ENCODE measurements around the gene PIGC. TPM values are rescaled to one million over a fixed set of nuclear protein-coding genes. Genes with fewer than 3 reads are reported as not detected.

The PIGC gene
- total and polyA plus RNA-seq, 2 donors (not counting 3 experiments of a cell fraction or from before 2014, with no cell fraction given), result 16.1 to 25.8 TPM

DNA sequence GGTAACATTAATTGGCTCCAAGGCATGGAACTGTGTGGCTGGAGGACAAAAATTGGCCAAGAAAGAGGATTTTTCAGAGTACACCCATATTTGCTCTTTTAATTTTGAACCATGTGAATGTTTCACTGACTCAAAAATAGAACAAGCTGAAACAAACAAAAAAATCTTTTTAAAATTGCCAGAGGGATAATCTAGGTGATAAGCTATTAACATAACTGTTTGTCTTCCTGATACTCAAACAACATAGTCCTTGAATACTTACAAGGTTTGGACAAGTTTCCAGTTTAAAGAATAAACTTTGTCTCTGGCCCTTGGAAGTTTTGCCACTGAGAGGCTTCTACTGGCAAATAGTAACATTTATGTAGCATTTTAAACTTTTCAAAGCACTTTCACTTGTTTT, 30.0 kb upstream of the PIGC start:
- DNase-seq (ENCODE audit: low read depth, low spot score), result no peak
- Histone ChIP-seq H3K27me3 (ENCODE audit: control insufficient read depth in 2 of 2, insufficient read depth in 2 of 2, low read length in 2 of 2) (peaks cover 7 to 9% of the 10 kb centered on the region in 2 experiments), H3K4me1 (ENCODE audit: control insufficient read depth, extremely low read depth, insufficient read depth, low read length) (no peaks in the 10 kb centered on the region), H3K79me2 (ENCODE audit: control insufficient read depth, insufficient read depth, low read length) (no peaks in the 10 kb centered on the region), H3K27ac (ENCODE audit: insufficient read depth, low read depth, low read length) (no peak overlapping the region), H3K4me3 (replicated peaks in 1 of 3; ENCODE audit: insufficient read depth in 1 of 3, low read depth in 1 of 3, low read length in 3 of 3) (no peak overlapping the region), H3K4me2 (ENCODE audit: insufficient read depth, low read length) (no peak overlapping the region), H3K9ac (replicated peaks; ENCODE audit: extremely low read depth, insufficient read depth, low read length) (no peak overlapping the region), H3K9me3 (replicated peaks; ENCODE audit: control insufficient read depth, insufficient read depth, low read length) (no peaks in the 10 kb centered on the region), H2AFZ (ENCODE audit: low read depth, low read length) (no peak overlapping the region), H3K36me3 (ENCODE audit: control insufficient read depth in 2 of 2, extremely low read depth in 1 of 2, insufficient read depth in 2 of 2, low read length in 2 of 2) (no peaks in the 10 kb centered on the region), H3K9me1 (replicated peaks; ENCODE audit: control insufficient read depth, extremely low read depth, insufficient read depth, low read length) (no peaks in the 10 kb centered on the region), H4K20me1 (replicated peaks; ENCODE audit: control insufficient read depth, extremely low read depth, insufficient read depth, low read length) (no peaks in the 10 kb centered on the region)
- intact Hi-C loops (cut with micrococcal nuclease) (no loop called here), dilution Hi-C loops (cut with MboI; ENCODE audit: extremely low pct_ligation_motif_present, low sequenced_read_pairs) (no loop called here)
- ChIA-PET POLR2A (no interaction called here), CTCF (no interaction called here)
- FAIRE-seq, result no peak
- TF ChIP-seq POLR2A (IDR thresholded peaks at IDR 0.05; ENCODE audit: low read depth, low read length), result no peak
- BruUV-seq (replicated peaks), result no TSS peak

DNA sequence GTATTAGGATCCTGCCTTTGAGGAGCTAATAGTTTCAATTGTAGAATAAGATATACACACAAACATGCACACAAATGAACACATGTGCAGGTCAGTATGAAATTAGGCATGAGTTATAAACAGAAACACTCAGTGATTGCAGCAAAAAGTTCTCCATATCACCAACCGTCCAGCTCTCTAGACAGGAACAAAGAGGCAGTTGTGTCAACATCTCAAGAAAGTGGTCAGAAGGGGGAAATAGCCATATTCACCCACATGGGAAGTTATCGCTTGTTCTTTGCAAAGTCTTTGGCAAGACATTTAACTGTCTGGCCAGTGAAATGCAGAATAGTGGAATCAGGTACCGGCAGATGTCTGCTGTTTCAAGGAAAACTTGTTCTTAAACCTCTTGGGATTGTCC, 29.4 kb upstream of the PIGC start:
- dilution Hi-C loops (cut with MboI; ENCODE audit: extremely low pct_ligation_motif_present, low sequenced_read_pairs), result no loop called here
- no peaks in the 10 kb centered on the region for H3K4me1 ChIP-seq (ENCODE audit: control insufficient read depth, extremely low read depth, insufficient read depth, low read length)
- no peak overlapping the region for H3K4me2 ChIP-seq (ENCODE audit: insufficient read depth, low read length)
- FAIRE-seq (no peak), DNase-seq (ENCODE audit: low read depth, low spot score) (peak; percentile 7)
- H3K9me3 ChIP-seq (replicated peaks; ENCODE audit: control insufficient read depth, insufficient read depth, low read length), result no peaks in the 10 kb centered on the region
- H3K9me1 ChIP-seq (replicated peaks; ENCODE audit: control insufficient read depth, extremely low read depth, insufficient read depth, low read length), result no peaks in the 10 kb centered on the region
- POLR2A ChIA-PET, result no interaction called here
- H3K36me3 ChIP-seq (ENCODE audit: control insufficient read depth in 2 of 2, extremely low read depth in 1 of 2, insufficient read depth in 2 of 2, low read length in 2 of 2), result no peaks in the 10 kb centered on the region
- H3K9ac ChIP-seq (replicated peaks; ENCODE audit: extremely low read depth, insufficient read depth, low read length), result no peak overlapping the region
- H3K4me3 ChIP-seq (replicated peaks in 1 of 3; ENCODE audit: insufficient read depth in 1 of 3, low read depth in 1 of 3, low read length in 3 of 3), result no peak overlapping the region
- TF ChIP-seq MYC (IDR thresholded peaks at IDR 0.05; ENCODE audit: low read depth, low read length) (no peak), POLR2AphosphoS5 (IDR thresholded peaks at IDR 0.05; ENCODE audit: insufficient read depth, low read depth, low read length) (no peak), JUN (IDR thresholded peaks at IDR 0.05; ENCODE audit: borderline replicate concordance, insufficient read depth, insufficient read length, low read depth) (no peak), GATA2 (IDR thresholded peaks at IDR 0.05; ENCODE audit: insufficient read depth, insufficient read length, low read depth, low read length) (no peak), POLR2A (IDR thresholded peaks at IDR 0.05; ENCODE audit: low read depth, low read length) (no peak), EZH2 (IDR thresholded peaks at IDR 0.05; ENCODE audit: borderline replicate concordance, low read depth, low read length, severe bottlenecking) (no peak)
- TF ChIP-seq, protein P1, sequence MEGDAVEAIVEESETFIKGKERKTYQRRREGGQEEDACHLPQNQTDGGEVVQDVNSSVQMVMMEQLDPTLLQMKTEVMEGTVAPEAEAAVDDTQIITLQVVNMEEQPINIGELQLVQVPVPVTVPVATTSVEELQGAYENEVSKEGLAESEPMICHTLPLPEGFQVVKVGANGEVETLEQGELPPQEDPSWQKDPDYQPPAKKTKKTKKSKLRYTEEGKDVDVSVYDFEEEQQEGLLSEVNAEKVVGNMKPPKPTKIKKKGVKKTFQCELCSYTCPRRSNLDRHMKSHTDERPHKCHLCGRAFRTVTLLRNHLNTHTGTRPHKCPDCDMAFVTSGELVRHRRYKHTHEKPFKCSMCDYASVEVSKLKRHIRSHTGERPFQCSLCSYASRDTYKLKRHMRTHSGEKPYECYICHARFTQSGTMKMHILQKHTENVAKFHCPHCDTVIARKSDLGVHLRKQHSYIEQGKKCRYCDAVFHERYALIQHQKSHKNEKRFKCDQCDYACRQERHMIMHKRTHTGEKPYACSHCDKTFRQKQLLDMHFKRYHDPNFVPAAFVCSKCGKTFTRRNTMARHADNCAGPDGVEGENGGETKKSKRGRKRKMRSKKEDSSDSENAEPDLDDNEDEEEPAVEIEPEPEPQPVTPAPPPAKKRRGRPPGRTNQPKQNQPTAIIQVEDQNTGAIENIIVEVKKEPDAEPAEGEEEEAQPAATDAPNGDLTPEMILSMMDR (IDR thresholded peaks at IDR 0.05; ENCODE audit: extremely low read depth in 1 of 2, insufficient read depth in 1 of 2, low read depth in 1 of 2, low read length in 2 of 2), result no peak
- TF ChIP-seq, protein P2, sequence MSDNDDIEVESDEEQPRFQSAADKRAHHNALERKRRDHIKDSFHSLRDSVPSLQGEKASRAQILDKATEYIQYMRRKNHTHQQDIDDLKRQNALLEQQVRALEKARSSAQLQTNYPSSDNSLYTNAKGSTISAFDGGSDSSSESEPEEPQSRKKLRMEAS (IDR thresholded peaks at IDR 0.05; ENCODE audit: insufficient read depth, insufficient read length), result no peak
- intact Hi-C loops (cut with micrococcal nuclease), result no loop called here
- H2AFZ ChIP-seq (ENCODE audit: low read depth, low read length), result no peak overlapping the region
- no peak overlapping the region for H3K27ac ChIP-seq (ENCODE audit: insufficient read depth, low read depth, low read length)
- no TSS peak for BruUV-seq (replicated peaks)
- no peaks in the 10 kb centered on the region for H3K79me2 ChIP-seq (ENCODE audit: control insufficient read depth, insufficient read depth, low read length)
- CTCF ChIA-PET, result no interaction called here
- H4K20me1 ChIP-seq (replicated peaks; ENCODE audit: control insufficient read depth, extremely low read depth, insufficient read depth, low read length), result no peaks in the 10 kb centered on the region
- H3K27me3 ChIP-seq (ENCODE audit: control insufficient read depth in 2 of 2, insufficient read depth in 2 of 2, low read length in 2 of 2), result peaks cover 7 to 9% of the 10 kb centered on the region in 2 experiments
